Natural killer cell treated with Interleukin-12 subunit alpha and Interleukin-12 subunit beta and Interleukin-15 and Interleukin-18, amount 100 ng/mL, for 72 hours (primary cell): ENCODE results near the gene LHX8. TPM values are rescaled to one million over a fixed set of nuclear protein-coding genes. Genes with fewer than 3 reads are reported as not detected.
"Not testable (repeated sequence)": the region's sequence is repeated elsewhere in the genome, so short reads cannot be mapped to it uniquely, and the experiment has no call there.

ENCODE experiments used
- ATAC-seq, 2 donors: fragments of 150-1000 bp; cut with Tn5 transposase in 1 of 2; sonication (Bioruptor Pico), chemical (Tn5 transposase) in 1 of 2; 2 replicates each; pipeline ENCODE4 v1.10.0; 2021
- DNase-seq: peaks from one replicate; pipeline ENCODE4 v3.0.0; 2022; ENCODE audit warnings: low spot score
- H3K27ac Mint-ChIP-seq, 2 donors: 1 replicate in 1 of 2; 2 replicates in 1 of 2; pipeline ENCODE4 v1.8.0; 2022; ENCODE audit warnings: mixed read lengths in 2 of 2, mild to moderate bottlenecking in 1 of 2, moderate library complexity in 1 of 2
- H3K27me3 Mint-ChIP-seq, 2 donors: 1 replicate in 1 of 2; 2 replicates in 1 of 2; pipeline ENCODE4 v1.8.0; 2022; ENCODE audit warnings: mixed read lengths in 2 of 2
- H3K36me3 Mint-ChIP-seq: one replicate; pipeline ENCODE4 v1.8.0; 2022; ENCODE audit warnings: mixed read lengths
- H3K4me1 Mint-ChIP-seq, 2 donors: 1 replicate in 1 of 2; 2 replicates in 1 of 2; pipeline ENCODE4 v1.8.0; 2022; ENCODE audit warnings: low read depth in 2 of 2, mixed read lengths in 2 of 2, mild to moderate bottlenecking in 1 of 2
- H3K4me3 Mint-ChIP-seq: one replicate; pipeline ENCODE4 v1.8.0; 2022; ENCODE audit warnings: mixed read lengths
- H3K9me3 Mint-ChIP-seq: 2 replicates; pipeline ENCODE4 v1.8.0; 2022; ENCODE audit warnings: mixed read lengths
- total RNA-seq, 2 donors: library from RNA; stranded (reverse); gene quantifications; one replicate each; pipeline ENCODE4 v1.2.3, GENCODE V29; 2022

The LHX8 gene
- total RNA-seq, 2 donors from 2014 or later: not detected

GRCh38 chr1:75152092-75152491 lies 17.9 kb downstream of the LHX8 start:
- DNase-seq (no peak), ATAC-seq (no peak)
- H3K9me3 Mint-ChIP-seq: peaks cover 11% of the 10 kb centered on the region
- no peaks in the 10 kb centered on the region for H3K27me3 Mint-ChIP-seq
- H3K4me1 Mint-ChIP-seq: no peaks in the 10 kb centered on the region
- H3K36me3 Mint-ChIP-seq: peaks cover 4% of the 10 kb centered on the region
- no peak overlapping the region for H3K27ac Mint-ChIP-seq
- no peak overlapping the region for H3K4me3 Mint-ChIP-seq

- no peaks in the 10 kb centered on the region for H3K4me1 Mint-ChIP-seq
- no peak overlapping the region for H3K4me3 Mint-ChIP-seq
- H3K36me3 Mint-ChIP-seq: no peaks in the 10 kb centered on the region
- DNase-seq (no peak), ATAC-seq (no peak)
- no peak overlapping the region for H3K27ac Mint-ChIP-seq
- no peaks in the 10 kb centered on the region for H3K27me3 Mint-ChIP-seq
- peaks cover 3% of the 10 kb centered on the region for H3K9me3 Mint-ChIP-seq
These were observed 25.0 kb downstream of the LHX8 start for GRCh38 chr1:75159154-75159553.

DNA sequence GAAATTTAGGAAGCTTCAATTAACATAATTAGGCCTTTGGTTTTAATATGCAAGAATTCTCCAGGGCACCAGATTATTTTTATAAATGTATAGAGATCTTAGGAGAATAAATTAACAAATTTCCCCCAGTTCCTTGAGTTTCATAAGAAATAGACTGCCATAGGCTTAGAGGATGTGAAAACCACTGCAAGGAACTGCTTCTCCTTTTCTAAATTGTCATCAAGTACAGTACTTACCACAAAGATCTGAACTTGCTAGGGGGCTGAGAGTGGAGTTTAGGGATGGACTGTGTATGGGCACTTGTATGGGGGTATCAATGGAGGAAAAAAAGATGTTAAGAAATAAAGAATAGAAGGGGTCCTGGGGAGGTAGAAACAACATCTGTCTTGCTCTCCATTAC lies 31.1 kb downstream of the LHX8 start:
- no peaks in the 10 kb centered on the region for H3K36me3 Mint-ChIP-seq
- ATAC-seq (no peak), DNase-seq (no peak)
- H3K27ac Mint-ChIP-seq: no peak overlapping the region
- no peaks in the 10 kb centered on the region for H3K4me1 Mint-ChIP-seq
- H3K4me3 Mint-ChIP-seq: no peak overlapping the region
- H3K9me3 Mint-ChIP-seq: peaks cover 6% of the 10 kb centered on the region
- no peaks in the 10 kb centered on the region for H3K27me3 Mint-ChIP-seq

DNA sequence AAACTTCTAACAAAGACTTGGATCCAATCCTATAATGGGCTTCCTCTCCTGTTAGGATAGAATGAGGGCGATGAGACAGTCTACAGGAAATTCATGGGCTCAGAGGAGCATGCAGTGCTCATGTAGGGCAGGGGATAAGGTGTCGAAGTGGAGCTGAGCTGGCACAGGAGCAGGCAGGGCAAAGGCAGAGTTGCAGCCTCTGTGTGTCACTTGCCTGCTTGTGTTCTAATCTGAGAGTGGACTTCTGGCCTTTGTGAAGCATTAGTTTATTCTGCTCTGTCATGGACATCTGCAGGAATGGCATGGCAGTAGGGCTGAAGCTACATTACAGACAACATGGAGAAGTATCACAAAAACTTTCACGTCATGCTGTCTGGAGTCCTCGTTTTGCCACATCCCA lies 32.6 kb downstream of the LHX8 start:
- Mint-ChIP-seq H3K27ac (no peak overlapping the region), H3K27me3 (no peaks in the 10 kb centered on the region), H3K4me1 (no peaks in the 10 kb centered on the region), H3K9me3 (peaks cover 9% of the 10 kb centered on the region), H3K4me3 (no peak overlapping the region), H3K36me3 (no peaks in the 10 kb centered on the region)
- ATAC-seq (no peak), DNase-seq (no peak)

GRCh38 chr1:75170011-75170410 lies 35.8 kb downstream of the LHX8 start:
- Mint-ChIP-seq H3K9me3 (peaks cover 9% of the 10 kb centered on the region), H3K4me3 (no peak overlapping the region), H3K27me3 (no peaks in the 10 kb centered on the region), H3K27ac (no peak overlapping the region), H3K4me1 (no peaks in the 10 kb centered on the region), H3K36me3 (no peaks in the 10 kb centered on the region)
- no peak for DNase-seq
- ATAC-seq: no peak

DNA sequence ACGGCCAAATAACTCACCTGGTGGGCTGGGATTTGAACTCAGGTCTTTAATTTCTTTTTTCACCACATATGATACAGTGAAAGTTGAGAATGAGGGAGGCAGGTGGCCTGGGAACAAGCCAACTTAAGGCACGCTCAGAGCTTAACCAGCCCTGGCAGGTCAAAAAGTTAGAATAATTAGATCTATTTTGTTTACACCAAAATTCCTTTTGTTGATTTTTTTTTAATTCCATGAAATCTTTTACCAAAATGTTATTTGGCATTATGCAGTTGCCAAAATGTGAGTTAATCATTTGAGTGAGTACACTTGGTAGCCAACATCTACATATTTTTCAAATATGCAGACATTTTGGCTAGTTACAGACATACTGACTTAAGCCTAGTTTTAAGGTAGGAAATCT lies 36.8 kb downstream of the LHX8 start:
- Mint-ChIP-seq H3K27me3 (no peaks in the 10 kb centered on the region), H3K36me3 (no peaks in the 10 kb centered on the region), H3K27ac (no peak overlapping the region), H3K9me3 (peaks cover 6% of the 10 kb centered on the region), H3K4me3 (no peak overlapping the region), H3K4me1 (no peaks in the 10 kb centered on the region)
- DNase-seq (no peak), ATAC-seq (no peak)

DNA sequence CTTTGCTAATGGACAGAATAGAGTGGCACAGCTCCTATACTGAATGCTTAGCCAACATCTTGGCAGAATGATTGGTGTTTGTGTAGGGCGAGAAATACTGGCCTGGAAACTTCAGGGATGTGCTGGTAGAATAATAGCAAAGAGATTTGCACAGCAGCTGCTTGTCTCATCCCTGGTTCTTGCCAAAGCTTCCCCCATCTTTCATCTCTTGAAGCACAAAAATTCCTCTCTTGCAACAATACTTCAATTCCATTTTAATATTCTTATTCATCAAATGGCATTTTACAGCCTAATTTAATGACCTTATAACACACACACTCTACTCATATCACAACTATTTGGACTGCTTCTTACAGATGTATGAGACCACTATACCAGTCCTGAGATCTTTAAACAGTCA lies 37.7 kb downstream of the LHX8 start:
- H3K9me3 Mint-ChIP-seq: peaks cover 6% of the 10 kb centered on the region
- DNase-seq (no peak), ATAC-seq (no peak)
- H3K4me3 Mint-ChIP-seq: no peak overlapping the region
- H3K4me1 Mint-ChIP-seq: no peaks in the 10 kb centered on the region
- H3K27ac Mint-ChIP-seq: no peak overlapping the region
- H3K27me3 Mint-ChIP-seq: no peaks in the 10 kb centered on the region
- no peaks in the 10 kb centered on the region for H3K36me3 Mint-ChIP-seq

GRCh38 chr1:75172556-75172955 lies 38.4 kb downstream of the LHX8 start:
- Mint-ChIP-seq H3K4me3 (no peak overlapping the region), H3K9me3 (peaks cover 7% of the 10 kb centered on the region), H3K27me3 (no peaks in the 10 kb centered on the region), H3K27ac (no peak overlapping the region), H3K4me1 (no peaks in the 10 kb centered on the region), H3K36me3 (no peaks in the 10 kb centered on the region)
- DNase-seq (no peak), ATAC-seq (no peak)

GRCh38 chr1:75174031-75174760 lies 40.0 kb downstream of the LHX8 start:
- H3K4me3 Mint-ChIP-seq: no peak overlapping the region
- H3K27me3 Mint-ChIP-seq: no peaks in the 10 kb centered on the region
- ATAC-seq (no peak), DNase-seq (no peak)
- H3K9me3 Mint-ChIP-seq: peaks cover 12% of the 10 kb centered on the region
- H3K36me3 Mint-ChIP-seq: no peaks in the 10 kb centered on the region
- no peak overlapping the region for H3K27ac Mint-ChIP-seq
- no peaks in the 10 kb centered on the region for H3K4me1 Mint-ChIP-seq

GRCh38 chr1:75181214-75181955 lies 47.2 kb downstream of the LHX8 start:
- DNase-seq, H3K27ac Mint-ChIP-seq, H3K4me1 Mint-ChIP-seq, H3K4me3 Mint-ChIP-seq, H3K27me3 Mint-ChIP-seq, ATAC-seq: not testable (repeated sequence)
- Mint-ChIP-seq H3K36me3 (peaks cover 10% of the 10 kb centered on the region), H3K9me3 (peaks cover 33% of the 10 kb centered on the region)

- Mint-ChIP-seq H3K36me3 (no peaks in the 10 kb centered on the region), H3K9me3 (peaks cover 16% of the 10 kb centered on the region), H3K4me1 (no peaks in the 10 kb centered on the region), H3K4me3 (no peak overlapping the region), H3K27me3 (no peaks in the 10 kb centered on the region), H3K27ac (no peak overlapping the region)
- DNase-seq (no peak), ATAC-seq (no peak)
These were observed 54.7 kb downstream of the LHX8 start for GRCh38 chr1:75188892-75189291.

DNA sequence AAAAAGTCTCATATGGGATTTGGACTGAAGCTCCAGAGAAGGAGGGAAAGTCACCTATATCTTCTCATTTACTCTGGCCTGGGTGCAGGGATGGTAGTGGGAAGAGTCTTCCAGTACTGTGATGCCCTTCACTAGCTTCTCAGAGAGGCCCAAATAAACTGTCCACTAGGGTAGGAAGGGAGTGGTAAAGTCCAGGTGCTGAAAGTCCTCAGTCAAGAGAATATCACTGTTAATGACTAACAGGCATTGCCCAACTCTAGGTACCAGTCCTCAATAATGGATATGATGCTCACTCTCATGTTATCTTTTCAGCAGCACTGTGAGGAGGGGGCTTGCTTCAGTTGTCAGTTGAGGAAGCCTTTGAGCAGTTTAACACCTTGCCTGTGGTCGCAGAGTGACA lies 64.0 kb downstream of the LHX8 start:
- ATAC-seq (no peak), DNase-seq (no peak)
- no peak overlapping the region for H3K4me3 Mint-ChIP-seq
- H3K27ac Mint-ChIP-seq: no peak overlapping the region
- no peaks in the 10 kb centered on the region for H3K27me3 Mint-ChIP-seq
- H3K4me1 Mint-ChIP-seq: no peaks in the 10 kb centered on the region
- no peaks in the 10 kb centered on the region for H3K36me3 Mint-ChIP-seq
- H3K9me3 Mint-ChIP-seq: peaks cover 4% of the 10 kb centered on the region

DNA sequence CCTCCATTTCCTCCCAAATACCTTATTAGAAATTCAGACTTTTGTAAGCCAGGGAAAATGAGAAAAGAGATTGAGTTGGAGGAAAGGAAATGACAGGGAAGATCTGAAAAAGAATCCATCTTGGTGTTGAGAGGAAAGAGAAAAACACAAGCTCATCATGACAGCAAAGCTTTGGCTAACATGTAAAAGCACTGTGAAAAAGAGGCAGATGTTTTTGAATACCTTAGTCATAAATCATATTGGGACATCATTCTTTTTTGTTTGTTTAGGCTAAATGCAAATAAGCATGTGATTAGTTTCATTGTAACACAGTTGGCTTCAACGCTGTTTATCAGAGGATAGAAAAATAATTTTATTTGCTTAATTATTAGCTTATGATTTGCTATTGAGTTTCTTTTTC lies 64.6 kb downstream of the LHX8 start:
- DNase-seq (no peak), ATAC-seq (no peak)
- H3K36me3 Mint-ChIP-seq: no peaks in the 10 kb centered on the region
- no peak overlapping the region for H3K4me3 Mint-ChIP-seq
- H3K27ac Mint-ChIP-seq: no peak overlapping the region
- H3K27me3 Mint-ChIP-seq: no peaks in the 10 kb centered on the region
- H3K9me3 Mint-ChIP-seq: peaks cover 2% of the 10 kb centered on the region
- H3K4me1 Mint-ChIP-seq: no peaks in the 10 kb centered on the region

DNA sequence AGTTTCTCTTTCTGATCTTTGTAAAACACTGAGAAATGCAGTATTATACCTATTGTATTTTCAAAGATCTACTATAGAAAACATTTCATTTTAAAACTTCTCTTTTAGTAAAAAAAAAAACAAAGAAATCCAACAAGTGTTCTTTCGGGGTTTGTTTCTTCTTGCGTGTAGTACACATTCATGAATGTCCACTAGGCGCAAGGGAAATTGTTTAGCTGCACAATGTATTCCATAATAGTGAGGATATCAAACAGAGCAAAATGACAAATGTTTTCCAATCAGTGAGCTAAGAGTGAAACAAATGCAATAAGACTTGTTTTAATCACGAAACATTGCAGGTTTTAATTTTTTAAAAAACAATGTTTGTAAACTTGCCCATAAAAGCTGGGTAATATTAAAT lies 68.6 kb downstream of the LHX8 start:
- Mint-ChIP-seq H3K4me3 (no peak overlapping the region), H3K4me1 (no peaks in the 10 kb centered on the region), H3K36me3 (no peaks in the 10 kb centered on the region), H3K27me3 (no peaks in the 10 kb centered on the region), H3K27ac (no peak overlapping the region), H3K9me3 (no peaks in the 10 kb centered on the region)
- DNase-seq (no peak), ATAC-seq (no peak)
